Hindlimb muscle (tissue), 1 donor: ENCODE measurements around the gene LRMDA. TPM values are rescaled to one million over a fixed set of nuclear protein-coding genes. Genes with fewer than 3 reads are reported as not detected.

ENCODE experiments used
- DNase-seq: peaks from one replicate; pipeline ENCODE4 v3.0.0-alpha.2; 2013
- polyA plus RNA-seq: library from polyadenylated mRNA; unstranded; fragments of 120-200 nt; gene quantifications from one replicate; pipeline ENCODE4 v1.2.1, GENCODE V29; 2013; ENCODE audit not compliant: insufficient read length

The LRMDA gene
- polyA plus RNA-seq, 1 donor = 6.6 TPM

DNA sequence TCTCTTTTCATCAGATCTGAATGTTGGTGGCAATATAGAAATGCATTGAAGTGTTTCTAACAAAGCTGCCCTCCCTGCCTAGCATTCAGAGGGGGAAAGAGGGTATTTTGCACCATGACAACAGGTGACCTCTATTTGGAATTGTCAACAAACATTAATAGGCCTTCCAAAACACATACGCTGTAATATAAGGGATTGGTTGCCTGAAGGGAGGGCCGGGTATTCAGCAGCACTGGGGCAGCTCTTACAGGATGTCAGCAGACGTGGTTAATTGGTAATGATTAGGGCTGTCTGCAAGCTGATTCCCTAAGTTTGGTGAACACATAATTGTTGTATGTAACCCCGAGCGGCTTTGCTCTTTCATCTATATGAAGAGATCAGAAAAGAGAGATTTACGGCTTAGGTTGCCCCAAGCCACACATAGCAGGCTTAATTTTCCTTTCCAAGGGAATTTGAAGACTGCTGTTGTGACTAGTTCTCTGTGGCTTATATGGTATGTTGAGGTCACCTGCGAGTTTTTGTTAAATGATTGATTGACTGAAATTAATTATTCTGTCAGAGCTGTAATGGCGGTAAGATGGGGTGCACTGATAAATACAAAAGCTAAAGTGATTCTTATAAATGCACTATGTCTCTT, 759.3 kb downstream of the LRMDA start:
- DNase-seq = no peak

GRCh38 chr10:76191336-76191735, 759.9 kb downstream of the LRMDA start:
- DNase-seq = no peak

DNA sequence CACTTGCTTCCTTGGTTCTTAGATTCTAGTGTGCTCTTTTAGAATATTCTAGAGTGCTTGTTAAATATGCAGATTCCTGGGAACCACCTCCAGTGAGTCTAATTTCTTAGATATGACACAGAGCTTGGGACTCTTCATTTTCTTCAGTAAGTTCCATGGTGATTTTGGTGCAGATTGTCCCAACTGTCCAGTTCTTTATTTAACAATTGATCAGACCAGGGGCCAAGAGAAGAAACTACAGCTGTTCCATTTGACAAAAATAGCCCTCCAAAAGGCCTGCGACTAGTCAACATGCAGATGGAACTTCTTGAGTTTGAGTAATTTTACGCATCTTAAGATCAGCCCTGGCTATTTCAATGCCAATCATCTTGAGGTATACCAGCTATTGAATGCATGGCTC, 760.7 kb downstream of the LRMDA start:
- DNase-seq = no peak

- DNase-seq = no peak
Measured at GRCh38 chr10:76192694-76193320, 761.4 kb downstream of the LRMDA start.

GRCh38 chr10:76195654-76196390, 764.4 kb downstream of the LRMDA start:
- DNase-seq = no peak

- no peak for DNase-seq
Measured at GRCh38 chr10:76197293-76197692, 765.9 kb downstream of the LRMDA start.

DNA sequence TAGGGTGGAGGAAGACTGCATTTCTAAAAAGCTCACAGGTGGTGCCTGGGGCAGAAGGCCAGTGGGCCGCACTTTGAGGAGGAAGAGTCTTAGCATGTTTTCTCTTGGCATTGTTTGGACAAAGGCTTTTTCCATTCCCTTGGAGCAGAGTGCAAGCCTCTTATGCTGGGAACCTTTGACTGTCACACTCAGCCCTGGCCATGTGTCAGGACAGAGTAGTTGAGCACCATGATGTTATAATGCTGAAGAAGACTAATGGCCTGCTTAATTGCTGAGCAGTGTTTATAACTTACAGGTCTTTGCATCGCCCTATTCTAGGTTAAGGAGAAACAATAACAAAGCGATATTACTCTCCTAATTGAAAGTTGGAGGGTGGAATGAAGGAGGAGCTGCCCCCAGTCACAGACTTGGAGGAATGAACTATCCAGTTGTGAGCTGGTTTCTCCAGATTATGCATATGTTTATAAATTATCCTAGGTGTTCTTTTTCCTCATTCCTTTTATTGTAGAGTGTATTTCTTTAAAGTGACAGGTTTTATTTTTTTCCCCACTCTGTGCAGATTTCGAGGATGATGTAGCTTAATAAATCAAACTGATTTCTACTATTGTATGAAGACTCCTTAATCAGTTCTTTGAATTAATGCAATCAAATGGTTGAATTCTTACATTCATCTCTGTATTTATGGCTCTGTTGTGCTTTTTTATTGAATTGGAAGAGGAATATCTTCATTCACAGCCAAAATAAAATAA, 767.0 kb downstream of the LRMDA start:
- no peak for DNase-seq

GRCh38 chr10:76201962-76202361, 770.5 kb downstream of the LRMDA start:
- no peak for DNase-seq

GRCh38 chr10:76202777-76203176, 771.4 kb downstream of the LRMDA start:
- DNase-seq = no peak

DNA sequence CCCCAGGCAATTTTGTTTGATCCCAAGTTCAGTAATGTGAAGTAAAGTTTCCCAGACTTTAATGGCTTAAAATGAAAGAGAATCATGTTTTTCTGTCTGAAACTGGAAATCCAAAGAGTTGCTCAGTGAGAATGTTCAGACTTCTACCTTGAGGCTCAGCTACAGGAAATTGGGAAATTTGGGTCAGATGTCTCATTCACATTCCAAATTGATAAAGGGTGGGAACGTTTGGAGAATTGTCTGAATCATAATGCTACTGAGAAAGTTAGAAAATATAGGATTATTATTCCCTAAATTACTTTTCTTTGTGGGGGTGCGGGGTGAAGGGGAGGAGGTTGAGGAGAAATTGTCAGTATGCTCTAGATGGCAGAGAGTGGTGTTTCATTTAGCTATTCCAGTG, 773.9 kb downstream of the LRMDA start:
- no peak for DNase-seq

DNA sequence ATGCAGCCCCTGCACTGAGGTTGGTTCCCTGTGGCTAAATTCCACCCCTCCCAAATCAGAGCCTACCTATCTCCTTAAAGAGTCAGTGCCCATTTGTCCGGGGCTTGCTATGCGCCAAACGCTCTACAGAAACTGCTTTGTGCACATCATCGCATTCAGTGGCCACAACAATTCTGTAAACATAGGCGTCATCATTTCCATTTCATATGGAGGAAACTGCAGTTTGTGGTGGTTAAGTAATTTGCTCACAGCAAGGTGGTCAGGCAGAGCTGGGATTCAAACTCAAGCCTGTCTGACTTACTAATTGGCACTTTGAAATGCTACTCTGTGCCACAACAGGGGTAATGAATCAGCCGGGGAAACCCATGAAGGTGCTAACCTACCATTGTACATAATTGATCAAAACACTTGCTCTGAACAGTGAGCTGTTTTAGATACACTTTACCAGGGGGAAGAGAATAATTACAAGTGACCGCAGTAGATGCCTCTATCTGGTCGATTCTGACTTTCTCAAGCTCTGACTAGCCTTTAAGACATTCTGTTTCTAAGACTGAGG, 775.5 kb downstream of the LRMDA start:
- no peak for DNase-seq

DNA sequence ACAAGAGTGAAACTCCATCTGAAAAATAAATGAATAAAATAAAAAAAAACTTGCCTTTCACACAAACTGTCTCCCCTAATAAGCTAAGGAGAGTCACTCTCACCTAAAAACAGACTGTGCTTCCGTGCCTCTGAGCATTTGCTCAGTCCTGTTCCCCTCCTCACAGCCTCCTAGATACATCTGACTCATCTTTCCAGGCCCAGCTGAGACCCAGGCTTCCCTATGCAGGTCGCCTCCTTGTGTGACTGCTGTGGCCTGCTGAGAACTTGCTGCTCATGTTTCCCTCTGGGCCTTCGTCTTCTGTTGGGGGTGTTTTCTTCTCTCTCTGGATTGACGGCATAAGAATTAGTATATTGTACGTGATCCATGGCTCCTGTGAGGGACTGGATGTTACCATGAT, 777.7 kb downstream of the LRMDA start:
- DNase-seq = no peak

DNA sequence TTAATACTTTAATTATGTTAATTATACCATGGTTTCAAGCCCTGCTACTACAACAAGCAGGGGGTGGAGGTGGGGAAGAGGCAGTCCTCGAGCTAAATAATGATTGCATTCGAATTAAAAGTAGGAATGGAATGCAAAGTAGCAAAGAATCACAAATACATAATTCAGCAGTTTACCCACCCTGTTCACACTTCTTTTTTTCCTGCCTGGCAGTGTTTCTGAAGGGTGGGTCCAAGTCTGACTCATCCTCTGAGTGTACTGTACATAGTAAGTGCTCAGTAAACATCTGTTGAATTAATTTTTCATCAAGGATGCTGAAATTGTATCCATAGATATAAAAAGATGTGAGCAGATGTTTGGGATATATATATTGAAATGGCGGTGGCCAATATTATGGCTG, 778.8 kb downstream of the LRMDA start:
- DNase-seq = no peak

DNA sequence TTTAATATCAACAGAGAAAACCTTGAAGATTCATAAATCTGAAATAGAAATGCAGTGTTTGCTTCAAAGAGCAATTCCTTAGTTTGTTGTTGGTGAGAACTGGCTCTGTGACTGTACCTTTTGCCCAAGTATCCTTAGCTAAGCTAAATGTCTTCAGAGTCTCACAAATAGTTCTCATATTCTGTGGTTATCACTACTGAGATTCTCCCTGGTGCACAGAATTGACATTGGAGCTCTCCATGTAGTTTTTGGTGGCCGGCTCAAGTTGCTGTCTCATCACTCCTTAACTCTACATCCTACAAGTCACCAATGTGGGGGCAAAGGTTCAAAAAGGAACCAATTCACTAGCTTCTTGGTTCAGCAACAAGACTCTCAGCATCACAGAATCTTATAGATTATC, 780.3 kb downstream of the LRMDA start:
- no peak for DNase-seq

DNA sequence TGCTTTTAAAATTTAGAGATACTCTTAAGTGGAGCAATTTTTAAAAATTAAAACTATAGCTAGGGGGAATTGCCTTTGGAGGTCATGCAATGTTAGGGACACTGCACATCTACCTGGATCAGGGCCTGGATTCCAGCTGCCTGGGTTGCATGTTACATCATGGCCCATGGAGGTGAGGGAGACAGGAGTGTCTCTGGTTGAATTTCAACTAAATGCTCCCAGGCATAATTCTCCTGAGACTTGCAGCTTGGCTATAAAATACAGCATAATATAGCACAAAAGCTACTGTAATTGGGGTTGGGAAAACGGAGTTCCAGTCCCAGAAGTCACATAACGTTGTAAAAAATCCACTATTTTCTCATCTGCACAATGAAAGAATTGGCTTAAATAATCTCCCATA, 782.5 kb downstream of the LRMDA start:
- peak; percentile 40 for DNase-seq

GRCh38 chr10:76218035-76218434, 786.6 kb downstream of the LRMDA start:
- DNase-seq = no peak

DNA sequence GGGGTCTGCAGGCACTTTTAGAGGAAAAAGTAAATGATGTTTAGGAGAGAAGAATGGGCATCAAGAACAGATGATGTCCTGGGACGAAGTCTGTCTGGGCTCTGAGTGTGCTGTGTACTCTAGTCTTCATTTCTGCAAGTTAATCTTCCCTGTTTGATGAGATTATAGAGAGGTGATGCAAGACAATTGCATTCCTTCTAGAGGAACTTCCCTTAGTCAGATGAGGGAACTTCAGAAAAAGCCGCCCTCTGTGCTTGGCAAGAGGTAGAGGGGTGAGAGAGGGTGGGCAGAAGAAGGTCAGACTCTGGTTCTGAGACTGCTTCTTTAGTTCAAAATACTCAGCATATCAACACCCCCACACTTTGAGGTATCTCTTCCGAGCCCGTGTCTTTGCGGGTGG, 797.9 kb downstream of the LRMDA start:
- DNase-seq = no peak

DNA sequence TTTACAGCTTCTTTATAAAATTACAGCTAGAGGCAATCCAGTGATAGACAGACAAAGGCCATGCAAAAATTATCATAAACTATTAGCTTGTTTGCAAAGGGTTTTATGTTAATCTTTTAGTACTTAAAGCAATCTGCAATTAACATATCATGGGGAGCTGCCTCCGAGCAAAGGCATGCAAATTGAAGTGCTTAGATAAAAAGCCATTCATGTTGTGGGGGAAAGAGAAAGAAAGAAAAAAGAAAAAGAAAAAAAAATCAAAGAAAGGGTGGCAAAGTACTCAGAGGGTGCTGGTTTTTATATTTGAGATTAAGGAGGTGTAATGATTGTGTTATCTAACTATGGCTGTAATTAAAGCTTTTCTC, 799.5 kb downstream of the LRMDA start:
- DNase-seq = no peak

DNA sequence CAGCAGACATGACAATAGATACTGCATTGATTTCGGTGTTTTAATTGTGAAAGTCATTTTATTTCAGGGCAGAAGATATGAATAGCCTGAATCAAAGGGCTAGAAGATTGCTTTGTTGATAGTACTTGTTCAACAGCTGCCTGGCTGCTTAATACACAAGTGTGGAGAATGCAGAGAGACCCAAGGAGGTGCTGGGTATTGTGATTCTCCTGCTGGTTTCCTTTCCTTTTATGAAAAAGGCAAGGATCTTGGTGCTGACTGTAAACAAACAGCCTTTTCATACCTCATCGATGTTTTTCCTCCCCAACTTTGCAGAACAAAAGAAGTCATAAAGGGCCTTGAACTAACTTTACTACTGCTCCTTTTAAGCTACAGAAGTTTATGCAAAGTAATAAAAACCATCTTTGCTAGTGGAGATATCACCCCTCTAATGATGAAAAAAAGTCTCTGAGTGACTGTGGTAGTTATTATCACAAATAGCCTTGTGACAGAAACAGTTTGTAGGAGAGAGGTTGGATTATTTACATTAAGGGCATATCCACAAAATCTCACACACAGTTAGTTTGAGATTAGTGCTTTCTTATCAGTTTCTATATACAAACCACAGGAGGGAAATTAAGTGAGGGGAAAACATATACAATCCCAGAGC, 800.0 kb downstream of the LRMDA start:
- no peak for DNase-seq

DNA sequence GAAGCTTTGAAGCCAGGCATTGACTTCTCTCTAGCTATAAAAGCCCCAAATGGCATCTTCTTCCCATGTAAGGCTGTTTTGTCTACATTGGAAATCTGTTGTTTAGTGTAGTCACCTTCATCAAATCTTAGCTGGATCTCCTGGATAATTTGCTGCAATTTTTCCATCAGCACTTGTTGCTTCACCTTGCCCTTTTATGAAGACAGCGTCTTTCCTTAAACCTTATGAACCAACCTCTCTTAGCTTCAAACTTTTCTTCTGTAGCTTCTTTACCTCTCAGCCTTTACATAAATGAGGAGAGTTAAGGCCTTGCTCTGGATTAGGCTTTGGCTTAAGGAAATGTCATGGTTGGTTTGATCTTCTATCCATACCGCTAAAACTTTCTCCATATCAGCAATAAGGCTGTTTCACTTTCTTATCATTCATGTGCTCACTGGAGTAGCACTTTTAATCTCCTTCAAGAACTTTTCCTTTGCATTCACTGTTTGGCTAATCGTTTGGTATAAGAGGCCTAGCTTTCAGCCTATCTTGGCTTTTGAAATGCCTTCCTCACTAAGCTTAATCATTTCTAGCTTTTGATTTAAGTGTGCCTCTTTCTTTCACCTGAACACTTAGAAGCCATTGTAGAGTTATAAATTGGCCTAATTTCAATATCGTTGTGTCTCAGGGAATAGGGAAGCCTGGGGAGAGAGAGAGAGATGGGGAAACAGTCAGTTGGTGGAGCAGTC, 803.2 kb downstream of the LRMDA start:
- no peak for DNase-seq

GRCh38 chr10:76236356-76236755, 804.9 kb downstream of the LRMDA start:
- no peak for DNase-seq

DNA sequence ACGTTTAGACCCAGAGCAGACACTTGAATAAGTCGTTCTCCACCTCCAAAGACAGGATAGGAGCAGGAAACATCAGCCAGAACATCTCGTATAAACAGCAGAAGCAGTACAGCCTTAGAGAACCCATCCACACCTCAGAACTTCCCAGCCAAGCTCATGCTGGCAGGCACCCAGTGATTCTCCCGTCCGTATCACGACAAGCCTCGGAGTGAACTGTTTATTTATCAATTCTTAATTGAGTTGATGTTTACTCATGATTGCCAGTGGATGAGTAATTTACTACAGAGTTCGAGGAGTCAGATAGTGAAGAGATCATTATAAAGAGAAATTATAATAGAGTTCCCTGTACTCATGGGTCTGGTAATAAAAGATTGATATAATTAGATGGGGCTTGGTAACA, 811.5 kb downstream of the LRMDA start:
- DNase-seq = no peak
